ENCODE data around the gene APPL1. TPM values are rescaled to one million over a fixed set of nuclear protein-coding genes. Genes with fewer than 3 reads are reported as not detected.

The APPL1 gene
- total and polyA plus RNA-seq, 10 of the 15 experiments (the other 5 are each of a cell fraction or from before 2014, with no cell fraction given), result 15.0 to 77.6 (median 40.2) TPM

- TF ChIP-seq IRF3 (IDR thresholded peaks at IDR 0.05) (no peak), SPI1 (IDR thresholded peaks at IDR 0.05; ENCODE audit: borderline replicate concordance, insufficient read depth, low read depth, low read length) (no peak), KDM1A (IDR thresholded peaks at IDR 0.05; ENCODE audit: borderline replicate concordance) (no peak), CBX3 (IDR thresholded peaks at IDR 0.05; ENCODE audit: borderline replicate concordance, low read depth) (no peak), PAX5 (IDR thresholded peaks at IDR 0.05; ENCODE audit: borderline replicate concordance, low read depth, low read length) (no peak), SMARCA5 (IDR thresholded peaks at IDR 0.05) (0 out of 2 replicates have a peak, but pooled peaks have one; percentile 15), TCF12 (IDR thresholded peaks at IDR 0.05; ENCODE audit: low read depth, low read length) (0 out of 2 replicates have a peak, but pooled peaks have one; percentile 3), JUNB (IDR thresholded peaks at IDR 0.05) (no peak), PRDM15 (CRISPR knock-in tag; IDR thresholded peaks at IDR 0.05) (no peak), HDAC6 (IDR thresholded peaks at IDR 0.05; ENCODE audit: unreplicated experiment) (no peak), BRCA1 (IDR thresholded peaks at IDR 0.05; ENCODE audit: low read depth, low read length) (no peak), ZBTB11 (CRISPR knock-in tag; IDR thresholded peaks at IDR 0.05) (no peak), MEF2A (IDR thresholded peaks at IDR 0.05; ENCODE audit: insufficient read depth, low read depth, low read length) (no peak), CREB1 (IDR thresholded peaks at IDR 0.05; ENCODE audit: low read depth) (no peak), CHD2 (IDR thresholded peaks at IDR 0.05; ENCODE audit: borderline replicate concordance, low read depth, low read length) (no peak)
- TF ChIP-seq, protein P1, sequence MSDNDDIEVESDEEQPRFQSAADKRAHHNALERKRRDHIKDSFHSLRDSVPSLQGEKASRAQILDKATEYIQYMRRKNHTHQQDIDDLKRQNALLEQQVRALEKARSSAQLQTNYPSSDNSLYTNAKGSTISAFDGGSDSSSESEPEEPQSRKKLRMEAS (IDR thresholded peaks at IDR 0.05; ENCODE audit: low read depth, low read length), result no peak
- TF ChIP-seq, protein P2, sequence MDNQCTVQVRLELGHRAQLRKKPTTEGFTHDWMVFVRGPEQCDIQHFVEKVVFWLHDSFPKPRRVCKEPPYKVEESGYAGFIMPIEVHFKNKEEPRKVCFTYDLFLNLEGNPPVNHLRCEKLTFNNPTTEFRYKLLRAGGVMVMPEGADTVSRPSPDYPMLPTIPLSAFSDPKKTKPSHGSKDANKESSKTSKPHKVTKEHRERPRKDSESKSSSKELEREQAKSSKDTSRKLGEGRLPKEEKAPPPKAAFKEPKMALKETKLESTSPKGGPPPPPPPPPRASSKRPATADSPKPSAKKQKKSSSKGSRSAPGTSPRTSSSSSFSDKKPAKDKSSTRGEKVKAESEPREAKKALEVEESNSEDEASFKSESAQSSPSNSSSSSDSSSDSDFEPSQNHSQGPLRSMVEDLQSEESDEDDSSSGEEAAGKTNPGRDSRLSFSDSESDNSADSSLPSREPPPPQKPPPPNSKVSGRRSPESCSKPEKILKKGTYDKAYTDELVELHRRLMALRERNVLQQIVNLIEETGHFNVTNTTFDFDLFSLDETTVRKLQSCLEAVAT (IDR thresholded peaks at IDR 0.05), result no peak
- TF ChIP-seq, protein P3, sequence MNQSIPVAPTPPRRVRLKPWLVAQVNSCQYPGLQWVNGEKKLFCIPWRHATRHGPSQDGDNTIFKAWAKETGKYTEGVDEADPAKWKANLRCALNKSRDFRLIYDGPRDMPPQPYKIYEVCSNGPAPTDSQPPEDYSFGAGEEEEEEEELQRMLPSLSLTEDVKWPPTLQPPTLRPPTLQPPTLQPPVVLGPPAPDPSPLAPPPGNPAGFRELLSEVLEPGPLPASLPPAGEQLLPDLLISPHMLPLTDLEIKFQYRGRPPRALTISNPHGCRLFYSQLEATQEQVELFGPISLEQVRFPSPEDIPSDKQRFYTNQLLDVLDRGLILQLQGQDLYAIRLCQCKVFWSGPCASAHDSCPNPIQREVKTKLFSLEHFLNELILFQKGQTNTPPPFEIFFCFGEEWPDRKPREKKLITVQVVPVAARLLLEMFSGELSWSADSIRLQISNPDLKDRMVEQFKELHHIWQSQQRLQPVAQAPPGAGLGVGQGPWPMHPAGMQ (IDR thresholded peaks at IDR 0.05; ENCODE audit: borderline replicate concordance), result no peak
Measured at GRCh38 chr3:57227930-57228751, 612 bp downstream of the APPL1 start (continued).

All from GM12878 (cell line).